Measurements from ENCODE around the gene FAM222A.

FAM222A gene

GRCh38 chr12:109697270-109697553 lies 16.4 kb upstream of the FAM222A start:
- H3K4me1 ChIP-seq (ENCODE audit: control insufficient read depth, insufficient read depth, low read length): peaks cover 6% of the 10 kb centered on the region; the same call in 1 of the 2 replicates
- no peaks in the 10 kb centered on the region for H3K9me3 ChIP-seq (ENCODE audit: control insufficient read depth, insufficient read depth, low read depth, low read length)
- POLR2A ChIA-PET: interaction anchor here (0.6 kb wide), 1 partner anchor 591 kb away, joined by 5 read pairs; no protein-coding TSS in a partner anchor
- no peaks in the 10 kb centered on the region for H3K36me3 ChIP-seq (ENCODE audit: control insufficient read depth in 2 of 2, insufficient read depth in 1 of 2, low read length in 2 of 2)
- H3K4me3 ChIP-seq (ENCODE audit: low read depth, low read length): no peak overlapping the region
- CTCF ChIA-PET: no interaction called here
- no peak overlapping the region for H3K27ac ChIP-seq (ENCODE audit: extremely low read depth, low read depth, low read length)
- no peak for TF ChIP-seq ZSCAN16 (tag by site-specific recombination; IDR thresholded peaks at IDR 0.05)
- TF ChIP-seq ZNF488 (tag by site-specific recombination; IDR thresholded peaks at IDR 0.05): no peak
- no peak for TF ChIP-seq ZSCAN30 (tag by site-specific recombination; IDR thresholded peaks at IDR 0.05)
- TF ChIP-seq ZIC2 (tag by site-specific recombination; IDR thresholded peaks at IDR 0.05): peak; percentile 30; the same call in 1 of the 2 replicates
- TF ChIP-seq PRDM1 (tag by site-specific recombination; IDR thresholded peaks at IDR 0.05): peak; percentile 46; the same call in 1 of the 2 replicates
- no peak for TF ChIP-seq SCRT1 (tag by site-specific recombination; IDR thresholded peaks at IDR 0.05; ENCODE audit: borderline replicate concordance)
- peak; percentile 55 for TF ChIP-seq GLIS1 (tag by site-specific recombination; IDR thresholded peaks at IDR 0.05)
- no peak for TF ChIP-seq CTCF (tag by site-specific recombination; IDR thresholded peaks at IDR 0.05)
- TF ChIP-seq ZNF366 (tag by site-specific recombination; conservative IDR thresholded peaks at IDR 0.05): 0 out of 2 replicates have a peak, but pooled peaks have one; percentile 19

GRCh38 chr12:109697877-109698468 lies 15.7 kb upstream of the FAM222A start:
- Histone ChIP-seq H3K27ac (ENCODE audit: extremely low read depth, low read depth, low read length) (no peak overlapping the region), H3K4me1 (ENCODE audit: control insufficient read depth, insufficient read depth, low read length) (peaks cover 6% of the 10 kb centered on the region; the same call in 1 of the 2 replicates), H3K4me3 (ENCODE audit: low read depth, low read length) (no peak overlapping the region), H3K36me3 (ENCODE audit: control insufficient read depth in 2 of 2, insufficient read depth in 1 of 2, low read length in 2 of 2) (no peaks in the 10 kb centered on the region), H3K9me3 (ENCODE audit: control insufficient read depth, insufficient read depth, low read depth, low read length) (no peaks in the 10 kb centered on the region)
- CTCF ChIA-PET: interaction anchor here (0.5 to 1.1 kb wide), 4 partner anchors 99 to 155 kb away, joined by 3 to 4 read pairs (median 4); no protein-coding TSS in a partner anchor
- POLR2A ChIA-PET: interaction anchor here (1.0 kb wide), 1 partner anchor 16 kb away, joined by 3 read pairs; the partner anchor contains the start of gene FAM222A
- no peak for TF ChIP-seq ZBTB6 (tag by site-specific recombination; IDR thresholded peaks at IDR 0.05)
- 0 out of 2 replicates have a peak, but pooled peaks have one; percentile 36 for TF ChIP-seq ZNF394 (tag by site-specific recombination; IDR thresholded peaks at IDR 0.05; ENCODE audit: borderline replicate concordance)

- ChIA-PET CTCF (interaction anchor here (0.6 to 1.4 kb wide), 4 partner anchors 76 to 108 kb away, joined by 3 to 4 read pairs (median 4); no protein-coding TSS in a partner anchor), POLR2A (no interaction called here)
- Histone ChIP-seq H3K4me1 (ENCODE audit: control insufficient read depth, insufficient read depth, low read length) (peaks cover 6% of the 10 kb centered on the region; the same call in 1 of the 2 replicates), H3K27ac (ENCODE audit: extremely low read depth, low read depth, low read length) (no peak overlapping the region), H3K4me3 (ENCODE audit: low read depth, low read length) (no peak overlapping the region), H3K36me3 (ENCODE audit: control insufficient read depth in 2 of 2, insufficient read depth in 1 of 2, low read length in 2 of 2) (no peaks in the 10 kb centered on the region), H3K9me3 (ENCODE audit: control insufficient read depth, insufficient read depth, low read depth, low read length) (no peaks in the 10 kb centered on the region)
- TF ChIP-seq ZNF280C (tag by site-specific recombination; IDR thresholded peaks at IDR 0.05) (no peak), ZNF768 (tag by site-specific recombination; IDR thresholded peaks at IDR 0.05) (peak; percentile 81; the same call in 1 of the 2 replicates), ZNF600 (tag by site-specific recombination; IDR thresholded peaks at IDR 0.05) (0 out of 2 replicates have a peak, but pooled peaks have one; percentile 27)
Observed at GRCh38 chr12:109698820-109699219, 14.8 kb upstream of the FAM222A start.

Measured in HEK293 (cell line).